ENCODE data around the gene TENM4. TPM values are rescaled to one million over a fixed set of nuclear protein-coding genes. Genes with fewer than 3 reads are reported as not detected.

The TENM4 gene
- total and polyA plus RNA-seq, 4 experiments from 2014 or later = 0.25 to 0.28 TPM; not detected in 2

DNA sequence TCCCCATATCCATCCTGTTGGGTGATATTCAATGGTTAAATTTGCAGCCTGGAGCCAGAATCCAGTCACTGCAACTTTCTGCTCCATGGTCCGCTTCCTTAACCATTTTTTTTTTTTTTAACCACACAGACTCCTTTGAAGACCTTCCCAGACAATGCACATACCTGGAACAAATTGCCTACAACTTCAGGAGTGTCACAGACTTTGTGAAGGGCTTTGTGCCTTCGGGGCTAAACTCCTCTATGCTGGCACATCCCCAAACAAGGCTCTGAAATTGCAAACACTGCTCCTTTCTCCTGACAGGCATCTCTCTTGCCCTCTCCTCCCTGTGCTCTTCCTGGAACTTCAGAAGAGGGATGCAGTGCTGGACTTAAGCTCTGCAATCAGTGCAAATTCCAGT, 40.6 kb downstream of the TENM4 start:
- Histone ChIP-seq H3K36me3 (ENCODE audit: insufficient read depth, low read length) (no peaks in the 10 kb centered on the region), H3K4me3 (ENCODE audit: low read length in 2 of 2) (no peak overlapping the region), H3K27me3 (ENCODE audit: insufficient read depth, low read length) (no peaks in the 10 kb centered on the region), H3K9me3 (ENCODE audit: control insufficient read depth in 1 of 2, low read length in 2 of 2) (no peaks in the 10 kb centered on the region), H3K4me1 (ENCODE audit: insufficient read depth, low read length) (no peaks in the 10 kb centered on the region), H3K27ac (ENCODE audit: low read depth, low read length) (no peak overlapping the region)
- no peak for DNase-seq
- Mint-ChIP-seq H3K27me3 (no peaks in the 10 kb centered on the region), H3K4me3 (no peak overlapping the region), H3K27ac (no peak overlapping the region), H3K36me3 (no peaks in the 10 kb centered on the region), H3K9me3 (peaks cover 0 to 5% (median 2%) of the 10 kb centered on the region in 8 donors), H3K4me1 (no peaks in the 10 kb centered on the region)
- POLR2A ChIA-PET (ENCODE audit: partially characterized antibody) = no interaction called here
- intact Hi-C loops (cut with micrococcal nuclease) = no loop called here
- CTCF ChIA-PET (ENCODE audit: partially characterized antibody) = no interaction called here

DNA sequence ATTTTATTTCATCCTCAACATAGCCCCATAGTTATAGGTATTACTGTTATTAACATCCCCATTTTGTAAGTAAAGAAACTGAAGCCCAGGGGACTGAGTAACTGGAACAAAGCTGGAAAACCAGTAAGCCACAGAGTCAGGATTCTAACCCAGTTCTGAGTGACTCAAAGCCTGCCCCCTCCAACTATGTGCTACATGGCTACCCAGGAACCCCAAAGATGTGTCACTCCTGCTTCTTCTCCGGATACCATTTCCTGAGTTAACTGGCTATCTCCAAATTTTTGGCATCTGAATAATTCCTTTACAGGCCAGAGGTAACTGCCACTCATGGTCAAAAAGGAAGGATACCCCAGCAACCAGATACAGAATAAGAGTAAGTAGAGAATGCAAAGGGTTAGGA, 43.6 kb downstream of the TENM4 start:
- ChIA-PET CTCF (ENCODE audit: partially characterized antibody) (no interaction called here), POLR2A (ENCODE audit: partially characterized antibody) (no interaction called here)
- Mint-ChIP-seq H3K27ac (no peak overlapping the region), H3K27me3 (peaks cover 0 to 2% of the 10 kb centered on the region in 2 donors), H3K9me3 (peaks cover 0 to 6% (median 1%) of the 10 kb centered on the region in 8 donors), H3K4me3 (no peak overlapping the region), H3K36me3 (no peaks in the 10 kb centered on the region), H3K4me1 (no peaks in the 10 kb centered on the region)
- intact Hi-C loops (cut with micrococcal nuclease) = no loop called here
- Histone ChIP-seq H3K27ac (ENCODE audit: low read depth, low read length) (no peak overlapping the region), H3K4me1 (ENCODE audit: insufficient read depth, low read length) (no peaks in the 10 kb centered on the region), H3K36me3 (ENCODE audit: insufficient read depth, low read length) (no peaks in the 10 kb centered on the region), H3K4me3 (ENCODE audit: low read length in 2 of 2) (no peak overlapping the region), H3K9me3 (ENCODE audit: control insufficient read depth in 1 of 2, low read length in 2 of 2) (no peaks in the 10 kb centered on the region), H3K27me3 (ENCODE audit: insufficient read depth, low read length) (no peaks in the 10 kb centered on the region)
- no peak for DNase-seq

GRCh38 chr11:79396674-79397073, 44.2 kb downstream of the TENM4 start:
- no peaks in the 10 kb centered on the region for H3K4me1 ChIP-seq (ENCODE audit: insufficient read depth, low read length)
- no peaks in the 10 kb centered on the region for H3K36me3 ChIP-seq (ENCODE audit: insufficient read depth, low read length)
- intact Hi-C loops (cut with micrococcal nuclease) = no loop called here
- H3K27me3 ChIP-seq (ENCODE audit: insufficient read depth, low read length) = no peaks in the 10 kb centered on the region
- H3K4me3 ChIP-seq (ENCODE audit: low read length in 2 of 2) = no peak overlapping the region
- ChIA-PET POLR2A (ENCODE audit: partially characterized antibody) (no interaction called here), CTCF (ENCODE audit: partially characterized antibody) (no interaction called here)
- peaks cover 0 to 2% of the 10 kb centered on the region in 2 donors for H3K27me3 Mint-ChIP-seq
- H3K27ac ChIP-seq (ENCODE audit: low read depth, low read length) = no peak overlapping the region
- H3K4me3 Mint-ChIP-seq = no peak overlapping the region
- no peaks in the 10 kb centered on the region for H3K4me1 Mint-ChIP-seq
- no peak overlapping the region for H3K27ac Mint-ChIP-seq
- H3K9me3 Mint-ChIP-seq = peaks cover 0 to 5% (median under 1%) of the 10 kb centered on the region in 8 donors
- H3K9me3 ChIP-seq (ENCODE audit: control insufficient read depth in 1 of 2, low read length in 2 of 2) = no peaks in the 10 kb centered on the region
- H3K36me3 Mint-ChIP-seq = no peaks in the 10 kb centered on the region
- DNase-seq = no peak

GRCh38 chr11:79396001-79396400, 44.8 kb downstream of the TENM4 start:
- H3K4me1 ChIP-seq (ENCODE audit: insufficient read depth, low read length) = no peaks in the 10 kb centered on the region
- H3K9me3 Mint-ChIP-seq = peaks cover 0 to 3% (median 0%) of the 10 kb centered on the region in 8 donors
- intact Hi-C loops (cut with micrococcal nuclease) = no loop called here
- H3K9me3 ChIP-seq (ENCODE audit: control insufficient read depth in 1 of 2, low read length in 2 of 2) = no peaks in the 10 kb centered on the region
- no peak for DNase-seq
- no peaks in the 10 kb centered on the region for H3K36me3 Mint-ChIP-seq
- no peaks in the 10 kb centered on the region for H3K36me3 ChIP-seq (ENCODE audit: insufficient read depth, low read length)
- CTCF ChIA-PET (ENCODE audit: partially characterized antibody) = no interaction called here
- H3K4me3 Mint-ChIP-seq = no peak overlapping the region
- H3K27me3 ChIP-seq (ENCODE audit: insufficient read depth, low read length) = no peaks in the 10 kb centered on the region
- H3K4me1 Mint-ChIP-seq = no peaks in the 10 kb centered on the region
- H3K27me3 Mint-ChIP-seq = peaks cover 0 to 2% of the 10 kb centered on the region in 2 donors
- no peak overlapping the region for H3K27ac Mint-ChIP-seq
- no peak overlapping the region for H3K4me3 ChIP-seq (ENCODE audit: low read length in 2 of 2)
- H3K27ac ChIP-seq (ENCODE audit: low read depth, low read length) = no peak overlapping the region
- POLR2A ChIA-PET (ENCODE audit: partially characterized antibody) = no interaction called here

DNA sequence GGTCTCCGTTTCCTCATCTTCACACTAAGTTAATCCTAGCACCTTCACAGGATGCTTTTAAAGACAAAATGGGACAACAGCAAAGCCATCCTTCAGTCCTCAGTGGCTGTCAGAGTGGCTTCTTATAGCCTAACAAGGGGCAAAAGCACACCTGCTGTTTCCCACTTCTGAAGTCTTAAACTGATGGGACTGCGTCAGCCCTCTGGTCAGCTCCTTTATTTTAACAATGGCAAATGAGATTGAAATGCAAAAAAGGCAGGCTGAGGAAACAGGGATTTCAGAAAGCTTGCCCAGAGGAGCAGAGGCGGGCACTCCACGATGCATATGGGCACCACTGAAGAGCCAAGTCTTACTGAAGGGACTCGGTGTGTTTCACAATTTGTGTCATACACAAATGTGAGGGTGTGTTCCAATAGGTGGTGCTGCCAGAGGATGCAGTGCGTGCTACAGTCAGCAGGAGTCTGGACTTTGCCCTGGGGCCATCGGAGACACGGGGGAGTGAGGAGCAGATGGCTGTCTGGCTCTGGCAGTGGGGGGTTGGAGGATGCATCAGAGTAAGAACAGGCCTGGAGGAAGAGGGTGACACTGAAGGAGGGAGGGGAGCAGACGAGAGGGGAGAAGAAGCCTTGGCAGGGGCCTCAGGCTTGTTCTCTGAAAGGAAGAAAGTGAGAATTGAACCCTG, 47.3 kb downstream of the TENM4 start:
- CTCF ChIA-PET (ENCODE audit: partially characterized antibody) = no interaction called here
- Mint-ChIP-seq H3K4me1 (peaks cover 0 to 7% (median 1%) of the 10 kb centered on the region in 4 donors), H3K4me3 (no peak overlapping the region), H3K9me3 (peaks cover 0 to 4% (median 1%) of the 10 kb centered on the region in 8 donors), H3K27ac (no peak overlapping the region), H3K27me3 (peaks cover 0 to 2% of the 10 kb centered on the region in 2 donors), H3K36me3 (no peaks in the 10 kb centered on the region)
- Histone ChIP-seq H3K27ac (ENCODE audit: low read depth, low read length) (no peak overlapping the region), H3K4me3 (ENCODE audit: low read length in 2 of 2) (no peak overlapping the region), H3K27me3 (ENCODE audit: insufficient read depth, low read length) (no peaks in the 10 kb centered on the region), H3K36me3 (ENCODE audit: insufficient read depth, low read length) (no peaks in the 10 kb centered on the region), H3K4me1 (ENCODE audit: insufficient read depth, low read length) (no peaks in the 10 kb centered on the region), H3K9me3 (ENCODE audit: control insufficient read depth in 1 of 2, low read length in 2 of 2) (no peaks in the 10 kb centered on the region)
- POLR2A ChIA-PET (ENCODE audit: partially characterized antibody) = no interaction called here
- no peak for DNase-seq
- intact Hi-C loops (cut with micrococcal nuclease) = no loop called here

DNA sequence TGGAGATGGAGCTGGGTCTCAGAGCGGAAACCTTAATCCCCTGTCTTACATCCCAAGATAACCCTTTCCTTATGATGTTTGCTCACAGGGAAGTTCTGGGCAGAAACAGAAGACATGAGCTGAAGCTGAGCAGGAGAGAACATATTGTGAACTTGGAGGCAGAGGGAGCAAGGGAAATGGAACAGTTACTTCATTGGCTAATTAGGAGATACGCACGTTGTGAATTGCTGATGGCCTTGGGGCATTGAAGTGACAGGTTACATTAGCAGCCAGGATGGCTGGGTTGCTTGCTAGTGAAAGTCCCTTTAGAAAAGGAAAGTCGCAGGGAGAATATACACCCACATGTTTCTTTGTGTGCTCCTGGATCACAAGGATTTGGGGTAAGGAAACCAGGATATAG, 48.7 kb downstream of the TENM4 start:
- ChIA-PET POLR2A (ENCODE audit: partially characterized antibody) (no interaction called here), CTCF (ENCODE audit: partially characterized antibody) (no interaction called here)
- no peak overlapping the region for H3K27ac ChIP-seq (ENCODE audit: low read depth, low read length)
- no peaks in the 10 kb centered on the region for H3K36me3 Mint-ChIP-seq
- no peaks in the 10 kb centered on the region for H3K9me3 ChIP-seq (ENCODE audit: control insufficient read depth in 1 of 2, low read length in 2 of 2)
- no peaks in the 10 kb centered on the region for H3K27me3 ChIP-seq (ENCODE audit: insufficient read depth, low read length)
- no peak overlapping the region for H3K4me3 Mint-ChIP-seq
- no peaks in the 10 kb centered on the region for H3K4me1 ChIP-seq (ENCODE audit: insufficient read depth, low read length)
- H3K36me3 ChIP-seq (ENCODE audit: insufficient read depth, low read length) = no peaks in the 10 kb centered on the region
- peaks cover 0 to 2% of the 10 kb centered on the region in 2 donors for H3K27me3 Mint-ChIP-seq
- H3K4me3 ChIP-seq (ENCODE audit: low read length in 2 of 2) = no peak overlapping the region
- DNase-seq = peak in 1 of 5 donors; percentile 0
- H3K9me3 Mint-ChIP-seq = peaks cover 0 to 4% (median 1%) of the 10 kb centered on the region in 8 donors
- H3K4me1 Mint-ChIP-seq = peaks cover 0 to 7% (median 1%) of the 10 kb centered on the region in 4 donors
- intact Hi-C loops (cut with micrococcal nuclease) = no loop called here
- no peak overlapping the region for H3K27ac Mint-ChIP-seq

DNA sequence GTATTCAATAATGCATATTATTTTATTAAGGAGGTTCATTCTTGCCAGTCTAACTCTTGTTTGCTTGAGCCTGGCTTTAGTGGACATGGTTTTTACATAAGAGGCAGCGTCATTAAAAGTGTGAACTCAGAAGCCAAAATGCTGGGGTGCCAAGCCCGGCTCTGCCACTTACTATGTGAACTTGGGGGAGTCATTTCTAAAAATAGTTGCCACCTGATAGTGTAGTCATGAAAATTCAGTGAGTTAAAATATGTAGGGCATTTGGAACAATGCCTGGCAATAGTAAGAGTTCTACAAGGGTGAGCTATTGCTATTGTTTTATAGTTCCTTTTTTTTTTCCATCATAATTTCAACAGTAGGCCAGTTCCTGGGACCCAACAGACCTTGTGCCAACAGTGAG, 49.9 kb downstream of the TENM4 start:
- H3K4me3 Mint-ChIP-seq = no peak overlapping the region
- peaks cover 0 to 2% of the 10 kb centered on the region in 2 donors for H3K27me3 Mint-ChIP-seq
- Histone ChIP-seq H3K4me1 (ENCODE audit: insufficient read depth, low read length) (no peaks in the 10 kb centered on the region), H3K9me3 (ENCODE audit: control insufficient read depth in 1 of 2, low read length in 2 of 2) (no peaks in the 10 kb centered on the region), H3K27me3 (ENCODE audit: insufficient read depth, low read length) (no peaks in the 10 kb centered on the region), H3K4me3 (ENCODE audit: low read length in 2 of 2) (no peak overlapping the region), H3K36me3 (ENCODE audit: insufficient read depth, low read length) (no peaks in the 10 kb centered on the region), H3K27ac (ENCODE audit: low read depth, low read length) (no peak overlapping the region)
- ChIA-PET CTCF (ENCODE audit: partially characterized antibody) (interaction anchor here (0.5 kb wide), 1 partner anchor 7 kb away, joined by 3 read pairs; no protein-coding TSS in a partner anchor), POLR2A (ENCODE audit: partially characterized antibody) (no interaction called here)
- peaks cover 0 to 4% (median 1%) of the 10 kb centered on the region in 8 donors for H3K9me3 Mint-ChIP-seq
- DNase-seq = no peak
- H3K4me1 Mint-ChIP-seq = peaks cover 0 to 7% (median 1%) of the 10 kb centered on the region in 4 donors
- H3K27ac Mint-ChIP-seq = no peak overlapping the region
- no peaks in the 10 kb centered on the region for H3K36me3 Mint-ChIP-seq
- intact Hi-C loops (cut with micrococcal nuclease) = no loop called here

Measured in CD4-positive, alpha-beta memory T cell (primary cell).